HuH-7 (cell line): ENCODE results near the gene TLK2.
A peak's percentile ranks its signal among the peaks of the same experiment; 100 is the strongest.
"Not testable (repeated sequence)": the region's sequence is repeated elsewhere in the genome, so short reads cannot be mapped to it uniquely, and the experiment has no call there.

Source experiments
- DNase-seq: peaks from one replicate; pipeline ENCODE4 v3.0.0; 2011; ENCODE audit warnings: low spot score

TLK2 gene

DNA sequence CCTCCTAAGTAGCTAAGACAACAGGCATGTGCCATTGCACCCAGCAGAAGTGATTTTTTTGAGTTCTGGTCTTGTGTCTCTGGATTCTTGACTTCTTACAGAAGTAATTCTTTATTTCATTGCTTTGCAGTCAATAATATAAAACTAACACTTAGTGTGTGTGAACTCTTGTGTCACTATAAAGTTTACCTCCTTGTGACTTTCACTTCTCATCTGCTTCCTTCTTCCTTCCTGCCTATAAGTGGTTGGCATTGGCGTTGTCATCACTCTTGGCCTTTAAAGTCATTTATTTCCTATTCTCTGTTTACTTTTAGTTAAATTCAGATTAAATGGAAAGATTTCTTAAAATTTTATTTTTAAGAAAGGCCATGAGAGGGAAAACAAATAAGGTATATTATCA, 12.4 kb downstream of the TLK2 start:
- not testable (repeated sequence) for DNase-seq

DNA sequence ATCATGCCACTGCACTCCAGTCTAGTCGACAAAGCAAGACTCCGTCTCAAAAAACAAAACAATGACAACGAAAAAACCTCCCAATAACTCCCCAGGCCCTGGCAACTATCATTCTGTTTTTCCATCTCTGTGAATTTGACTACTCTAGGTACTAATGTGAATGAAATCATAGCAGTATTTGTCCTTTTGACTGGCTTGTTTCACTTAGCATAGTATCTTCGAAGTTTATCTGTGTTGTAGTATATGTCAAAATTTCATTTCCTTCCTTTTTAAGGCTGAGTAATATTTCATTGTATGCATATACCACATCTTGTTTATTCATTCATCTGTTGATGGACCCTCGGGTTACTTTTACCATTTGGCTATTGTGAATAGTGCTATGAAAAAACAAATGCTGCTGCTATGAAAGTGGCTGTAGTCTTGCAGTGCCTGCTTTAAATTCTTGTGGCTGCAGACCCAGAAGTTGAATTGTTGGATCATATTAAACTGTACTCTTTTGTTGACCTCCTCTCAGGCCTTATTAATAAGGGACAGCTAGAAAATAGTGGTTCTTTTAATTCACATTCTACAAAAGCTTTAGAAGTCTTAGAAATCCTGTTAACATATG, 14.5 kb downstream of the TLK2 start:
- not testable (repeated sequence) for DNase-seq

DNA sequence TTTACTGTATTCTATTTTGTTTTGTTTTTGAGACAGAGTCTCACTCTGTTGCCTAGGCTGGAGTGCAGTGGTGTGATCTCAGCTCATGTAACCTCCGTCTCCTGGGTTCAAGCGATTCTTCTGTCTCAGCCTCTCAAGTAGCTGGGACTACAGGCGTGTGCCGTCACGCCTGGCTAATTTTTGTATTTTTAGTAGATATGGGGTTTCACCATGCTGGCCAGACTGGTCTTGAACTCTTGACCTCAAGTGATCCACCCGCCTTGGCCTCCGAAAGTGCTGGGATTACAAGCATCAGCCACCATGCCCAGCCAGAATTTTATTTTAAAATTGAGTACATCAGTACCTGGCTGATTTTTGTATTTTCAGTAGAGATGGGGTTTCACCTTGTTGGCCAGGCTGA, 15.4 kb downstream of the TLK2 start:
- DNase-seq = not testable (repeated sequence)

DNA sequence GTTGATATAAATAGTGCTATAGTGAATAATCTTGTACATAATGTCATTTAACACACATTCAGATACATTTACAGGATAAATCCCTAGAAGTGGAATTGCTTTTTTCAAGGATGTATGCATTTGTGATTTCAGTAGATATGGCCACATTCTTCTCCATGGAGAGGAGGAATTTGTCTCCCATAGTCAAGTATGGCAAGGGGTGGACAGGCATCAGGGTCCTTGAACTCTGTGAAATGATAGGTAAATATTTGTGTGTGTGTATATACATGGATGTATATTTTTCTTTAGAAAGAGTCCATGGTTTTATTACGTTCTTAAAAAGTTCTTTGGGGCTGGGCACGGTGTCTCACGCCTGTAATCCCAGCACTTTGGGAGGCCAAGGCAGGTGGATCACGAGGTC, 17.7 kb downstream of the TLK2 start:
- not testable (repeated sequence) for DNase-seq

DNA sequence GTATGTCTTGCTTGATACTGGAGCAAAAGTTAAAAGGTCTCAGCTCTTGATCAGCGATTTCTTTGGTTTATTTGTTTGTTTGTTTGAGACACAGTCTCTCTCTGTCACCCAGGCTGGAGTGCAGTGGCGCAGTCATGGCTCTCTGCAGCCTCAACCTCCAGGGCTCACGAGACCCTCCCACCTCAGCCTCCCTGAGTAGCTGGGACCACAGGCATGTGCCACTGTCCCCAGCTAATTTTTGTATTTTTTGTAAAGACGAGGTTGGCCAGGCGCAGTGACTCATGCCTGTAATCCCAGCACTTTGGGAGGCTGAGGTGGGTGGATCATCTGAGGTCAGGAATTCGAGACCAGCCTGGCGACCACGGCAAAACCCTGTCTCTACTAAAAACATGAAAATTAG, 20.2 kb downstream of the TLK2 start:
- DNase-seq = not testable (repeated sequence)

DNA sequence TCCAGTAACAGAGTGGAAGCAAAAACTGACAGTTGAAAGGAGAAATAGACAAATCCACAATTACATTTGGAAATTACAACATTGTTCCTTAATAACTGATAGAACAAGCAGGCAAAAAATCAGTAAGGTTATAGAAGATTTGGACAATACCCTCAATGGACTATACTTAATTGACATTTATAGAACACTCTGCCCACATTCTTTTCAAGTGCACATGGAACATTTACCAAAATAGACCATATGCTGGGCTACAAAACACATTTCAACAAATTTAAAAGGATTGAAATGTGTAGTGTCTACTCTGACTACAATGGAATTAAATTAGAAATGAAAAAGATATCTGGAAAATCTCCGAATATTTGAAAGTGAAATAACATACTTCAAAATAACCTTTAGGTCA, 21.8 kb downstream of the TLK2 start:
- DNase-seq = not testable (repeated sequence)

DNA sequence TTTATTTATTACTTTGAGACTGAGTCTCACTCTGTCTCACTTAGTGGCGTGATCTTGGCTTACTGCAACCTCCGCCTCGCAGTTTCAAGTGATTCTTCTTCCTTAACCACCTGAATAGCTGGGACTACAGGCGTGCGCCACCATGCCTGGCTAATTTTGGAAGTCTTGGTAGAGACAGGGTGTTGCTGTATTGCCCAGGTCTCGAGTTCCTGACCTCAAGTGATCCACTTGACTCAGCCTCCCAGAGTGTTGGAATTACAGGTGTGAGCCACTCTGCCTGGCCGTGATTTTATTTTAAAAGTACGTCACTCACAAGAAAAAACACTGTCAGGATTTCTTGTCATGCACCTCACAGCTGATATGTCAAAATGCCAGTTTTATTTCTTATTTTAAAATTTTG, 26.2 kb downstream of the TLK2 start:
- not testable (repeated sequence) for DNase-seq

DNA sequence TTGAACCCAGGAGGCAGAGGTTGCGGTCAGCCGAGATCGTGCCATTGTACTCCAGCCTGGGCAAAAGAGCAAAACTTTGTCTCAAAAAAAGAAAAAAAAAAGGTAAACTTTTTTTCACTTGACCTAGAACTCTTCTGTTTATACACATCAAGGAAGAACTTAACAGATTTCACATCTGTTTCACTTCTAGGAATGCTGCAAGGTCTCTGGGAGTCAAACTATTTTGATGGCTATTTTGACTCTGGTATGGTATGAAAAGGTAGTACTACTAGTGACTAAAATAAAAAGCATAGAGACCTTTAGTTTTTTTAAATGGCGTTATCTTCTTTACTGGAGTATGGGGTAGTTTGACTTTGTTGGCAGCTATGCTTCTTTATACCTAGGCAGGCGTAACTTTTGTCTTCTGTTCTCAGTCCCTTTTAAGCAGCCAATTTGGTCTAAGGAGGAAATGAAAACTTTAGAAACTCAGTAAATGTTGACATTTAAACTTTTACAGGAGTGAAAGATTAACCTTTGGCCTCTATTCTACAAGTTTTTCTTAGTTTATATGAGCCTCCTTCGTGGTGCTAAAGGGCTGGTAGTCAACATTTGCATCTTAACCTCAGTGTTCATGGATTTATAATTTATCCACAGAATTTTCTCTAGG, 28.7 kb downstream of the TLK2 start:
- DNase-seq = peak; percentile 2

DNA sequence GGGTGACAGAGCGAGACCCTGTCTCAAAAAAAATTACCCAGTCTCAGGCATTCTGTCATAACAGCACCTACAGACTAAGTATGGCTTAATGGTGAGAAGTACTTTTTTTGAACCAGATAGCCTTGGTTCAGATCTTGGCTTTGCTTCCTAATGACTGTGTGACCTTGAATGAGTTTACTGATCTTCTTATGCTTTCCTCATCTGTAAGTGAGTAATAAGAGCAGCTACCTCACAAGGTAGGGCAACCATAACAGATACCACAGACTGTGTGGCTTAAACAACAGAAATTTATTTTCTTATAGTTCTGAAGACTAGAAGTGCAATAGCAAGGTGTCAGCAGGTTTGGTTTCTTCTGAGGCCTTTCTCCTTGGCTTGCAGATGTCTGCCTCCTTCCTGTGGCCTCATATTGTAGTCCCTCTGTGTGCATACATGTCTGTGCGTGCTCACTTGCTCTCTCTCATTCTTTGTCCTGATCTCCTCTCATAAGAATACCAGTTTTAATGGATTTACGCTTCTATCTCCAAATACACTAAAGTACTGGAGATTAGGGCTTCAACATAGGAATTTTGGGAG, 31.7 kb downstream of the TLK2 start:
- not testable (repeated sequence) for DNase-seq

DNA sequence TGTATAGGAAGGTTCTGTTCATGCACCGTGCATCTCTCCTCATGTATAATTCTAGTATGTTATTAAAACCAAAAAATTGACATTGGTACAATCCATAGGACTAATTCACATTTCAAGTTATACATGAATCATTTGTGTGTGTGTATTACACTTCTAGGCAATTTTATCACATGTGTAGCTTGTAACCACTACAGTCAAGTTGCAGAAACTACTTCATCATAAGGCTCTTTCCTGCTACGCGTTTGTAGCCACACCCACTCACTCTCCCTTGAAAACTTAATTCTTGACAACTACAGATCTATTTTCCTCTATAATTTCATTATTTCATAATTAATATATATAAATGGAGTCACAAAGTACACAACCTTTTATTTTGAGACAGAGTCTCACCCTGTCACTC, 32.4 kb downstream of the TLK2 start:
- DNase-seq = not testable (repeated sequence)

DNA sequence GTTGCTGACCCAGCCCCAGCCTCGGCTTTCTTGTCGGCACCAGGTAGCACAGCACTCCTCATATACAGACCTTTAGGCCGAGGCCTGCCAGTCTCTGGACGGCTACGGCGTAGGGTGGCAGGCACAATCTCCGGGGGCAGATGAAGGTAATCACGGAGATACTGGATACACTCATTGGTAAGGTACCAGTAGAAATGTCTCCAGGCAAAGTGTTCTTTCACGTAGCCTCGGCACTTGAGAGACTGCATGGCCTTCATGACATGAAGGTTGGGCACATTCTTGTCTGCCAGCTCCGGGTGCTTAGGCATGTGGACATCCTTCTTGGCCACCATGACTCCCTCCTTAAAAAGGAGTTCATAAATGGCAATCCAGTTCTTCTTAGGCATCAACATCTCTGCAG, 37.8 kb downstream of the TLK2 start:
- not testable (repeated sequence) for DNase-seq

DNA sequence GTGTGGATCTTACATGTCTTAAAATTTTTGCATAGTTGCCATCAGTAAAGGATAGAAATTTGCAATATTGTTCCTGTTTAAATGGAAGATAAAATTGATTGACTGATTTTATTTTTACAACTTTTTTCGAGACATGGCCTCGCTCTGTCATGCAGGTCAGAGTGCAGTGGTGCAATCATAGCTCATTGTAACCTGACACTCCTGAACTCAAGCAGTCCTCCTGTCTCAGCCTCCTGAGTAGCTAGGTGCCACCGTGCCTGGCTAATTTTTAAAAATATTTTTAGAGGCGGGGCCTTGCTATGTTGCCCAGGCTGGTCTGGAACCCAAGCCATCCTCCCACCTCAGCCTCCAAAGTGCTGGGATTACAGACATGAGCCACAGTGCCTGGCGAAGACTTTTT, 42.7 kb downstream of the TLK2 start:
- DNase-seq = peak; percentile 14

DNA sequence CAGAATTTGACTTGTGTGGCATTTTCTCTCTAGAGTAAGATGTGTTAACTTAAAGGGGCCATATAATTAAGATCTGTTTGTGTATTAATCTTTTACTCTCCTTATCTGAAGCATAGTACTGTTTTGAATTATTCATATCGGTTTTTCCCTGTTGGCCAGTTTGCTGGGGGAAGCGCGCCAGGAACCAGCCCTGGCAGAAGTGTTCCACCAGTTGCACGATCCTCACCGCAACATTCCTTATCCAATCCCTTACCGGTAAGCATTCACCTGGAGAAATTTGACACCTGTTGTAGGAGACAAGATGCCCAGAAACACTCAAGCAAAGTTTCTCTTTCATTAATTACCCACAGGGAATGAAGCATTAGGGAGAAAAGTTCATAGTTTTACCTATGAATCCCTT, 45.5 kb downstream of the TLK2 start:
- not testable (repeated sequence) for DNase-seq

DNA sequence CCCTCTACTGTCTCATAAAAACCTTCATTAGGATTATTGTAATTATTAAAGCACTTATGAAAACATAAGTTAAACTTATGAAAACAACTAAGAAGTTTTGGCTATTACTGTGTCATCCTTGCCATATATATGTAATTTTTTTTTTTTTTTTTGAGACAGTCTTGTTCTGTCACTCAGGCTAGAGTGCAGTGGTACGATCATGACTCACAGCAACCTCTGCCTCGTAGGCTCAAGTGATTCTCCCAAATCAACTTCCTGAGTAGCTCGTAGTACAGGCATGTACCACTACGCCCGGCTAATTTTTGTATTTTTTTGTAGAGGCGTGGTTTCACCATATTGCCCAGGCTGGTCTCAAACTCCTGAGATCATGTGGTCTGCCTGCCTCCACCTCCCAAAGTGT, 46.7 kb downstream of the TLK2 start:
- not testable (repeated sequence) for DNase-seq

DNA sequence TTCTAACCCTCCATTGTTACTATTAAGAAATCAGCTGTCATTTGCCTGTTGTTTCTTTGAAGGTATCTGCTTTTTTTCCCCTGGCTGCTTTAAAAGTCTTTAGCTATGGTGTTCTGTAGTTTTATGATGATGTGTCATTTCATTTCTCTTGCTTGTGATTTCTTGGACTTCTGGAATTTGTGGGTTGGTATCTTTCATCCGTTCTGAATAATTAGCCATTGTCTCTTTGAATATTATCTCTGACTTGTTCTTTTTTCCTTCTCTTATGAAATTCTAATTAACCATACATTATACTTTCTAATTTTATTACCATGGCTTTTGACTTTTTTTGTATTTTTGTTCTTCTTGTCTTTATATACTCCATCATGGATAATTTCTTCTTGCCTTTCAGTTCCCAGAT, 52.3 kb downstream of the TLK2 start:
- DNase-seq = not testable (repeated sequence)

DNA sequence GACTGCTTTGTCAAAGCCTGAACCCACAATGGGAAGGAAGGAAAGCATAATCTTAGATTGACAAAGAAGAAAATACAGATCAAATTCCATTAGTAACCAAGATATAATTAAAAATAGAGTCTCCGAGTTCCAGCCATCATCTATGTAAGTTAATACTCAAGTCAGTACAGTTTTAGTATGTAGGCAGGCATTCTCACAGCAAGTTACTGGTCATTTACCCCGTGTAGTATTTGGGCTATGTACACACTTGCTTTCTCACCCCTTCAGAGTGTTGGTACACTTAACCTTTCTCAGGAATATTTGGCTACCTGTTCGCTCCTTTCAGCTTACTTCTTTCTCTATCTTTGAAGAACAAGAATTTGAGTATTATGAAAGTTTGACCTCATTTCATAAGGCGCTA, 57.9 kb downstream of the TLK2 start:
- DNase-seq = not testable (repeated sequence)

DNA sequence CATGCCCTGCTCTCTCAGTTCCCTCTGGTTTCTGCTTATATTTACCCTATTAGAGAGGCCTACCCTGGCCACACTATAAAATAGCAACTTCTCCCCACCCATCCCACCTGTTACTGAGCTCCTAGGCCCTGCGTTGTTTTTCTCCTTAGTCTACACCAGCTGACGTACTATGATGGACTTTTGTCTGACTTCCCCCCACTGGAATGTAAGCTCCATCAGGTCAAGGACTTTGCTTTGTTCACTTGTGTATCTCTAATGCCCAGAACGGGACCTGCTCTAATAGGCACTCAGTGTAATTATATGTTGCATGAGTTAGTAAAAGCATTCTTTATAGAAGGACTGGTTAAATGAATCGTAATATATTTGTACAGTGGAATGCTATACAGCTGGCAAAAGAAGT, 62.4 kb downstream of the TLK2 start:
- not testable (repeated sequence) for DNase-seq

DNA sequence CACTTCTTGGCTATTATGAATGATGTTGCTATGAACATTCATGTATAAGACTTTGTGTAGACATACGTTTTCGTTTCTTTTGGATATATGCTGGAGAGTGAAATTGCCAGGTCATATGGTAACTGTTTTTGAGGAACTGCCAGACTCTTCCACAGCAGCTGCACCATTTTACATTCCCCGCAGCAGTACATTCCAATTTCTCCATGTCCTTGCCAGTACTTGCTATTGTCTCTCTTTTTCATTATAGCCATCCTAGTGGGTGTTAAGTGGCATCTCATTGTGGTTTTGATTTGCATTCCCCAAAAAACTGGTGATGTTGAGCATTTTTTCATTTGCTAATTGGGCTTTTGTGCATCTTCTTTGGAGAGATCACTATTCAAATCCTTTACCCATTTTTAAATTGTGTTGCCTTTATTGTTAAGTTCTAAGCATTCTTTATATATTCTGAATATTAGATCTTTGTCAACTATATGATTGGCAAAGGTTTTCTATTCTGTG, 64.7 kb downstream of the TLK2 start:
- DNase-seq = not testable (repeated sequence)

DNA sequence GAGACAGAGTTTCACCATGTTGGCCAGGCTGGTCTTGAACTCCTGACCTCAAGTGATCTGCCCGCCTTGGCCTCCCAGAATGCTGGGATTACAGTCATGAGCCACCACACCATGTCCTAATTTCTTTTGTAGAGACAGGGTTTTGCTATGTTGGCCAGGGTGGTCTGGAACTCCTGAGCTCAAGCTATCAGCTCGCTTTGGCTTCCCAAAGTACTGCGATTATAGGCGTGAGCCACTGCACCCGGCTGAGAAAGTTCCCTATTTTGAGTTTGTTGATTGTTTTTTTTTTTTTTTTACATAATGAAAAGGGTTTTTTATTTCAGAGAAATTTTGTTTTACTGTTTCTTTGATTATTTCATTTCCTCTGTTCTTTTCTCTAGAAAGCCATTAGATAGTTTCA, 67.4 kb downstream of the TLK2 start:
- not testable (repeated sequence) for DNase-seq

DNA sequence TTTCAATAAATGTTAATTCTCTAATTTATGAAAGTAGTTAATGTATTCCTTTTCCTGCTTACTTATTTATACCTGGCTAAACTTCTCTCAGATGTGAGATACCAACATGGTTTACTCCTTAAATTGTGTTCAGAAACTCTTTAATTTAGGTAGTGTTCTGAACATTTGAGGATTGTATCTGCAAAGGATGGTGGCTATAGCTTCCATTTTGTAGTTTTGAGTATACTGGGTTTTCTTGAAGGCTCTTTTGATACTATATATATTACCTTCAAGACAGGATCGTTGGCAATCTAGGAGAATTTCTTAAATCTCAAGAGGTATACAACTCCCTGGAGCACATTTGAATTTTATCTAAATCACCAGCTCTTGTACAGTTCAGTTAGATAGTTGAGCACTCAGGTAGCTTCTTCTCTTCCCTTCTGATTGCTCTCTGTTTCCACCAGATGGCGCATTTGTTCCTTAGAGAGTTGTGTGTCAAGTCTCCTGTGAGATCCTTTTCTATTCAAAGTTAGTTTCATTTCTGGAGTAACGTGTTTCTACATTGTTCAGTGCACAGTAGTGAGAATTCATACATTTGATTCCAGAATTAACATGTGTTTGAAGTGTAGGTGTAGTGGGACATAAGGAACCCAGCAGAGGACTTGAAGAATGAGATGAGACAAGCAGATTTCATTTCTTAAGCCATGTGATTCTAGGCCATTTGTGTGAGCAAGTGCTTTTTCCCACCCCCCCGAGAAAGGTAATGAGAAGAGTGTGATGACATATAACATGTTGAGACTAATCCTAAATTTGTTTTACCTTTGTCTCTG, 74.4 kb downstream of the TLK2 start:
- DNase-seq = not testable (repeated sequence)

DNA sequence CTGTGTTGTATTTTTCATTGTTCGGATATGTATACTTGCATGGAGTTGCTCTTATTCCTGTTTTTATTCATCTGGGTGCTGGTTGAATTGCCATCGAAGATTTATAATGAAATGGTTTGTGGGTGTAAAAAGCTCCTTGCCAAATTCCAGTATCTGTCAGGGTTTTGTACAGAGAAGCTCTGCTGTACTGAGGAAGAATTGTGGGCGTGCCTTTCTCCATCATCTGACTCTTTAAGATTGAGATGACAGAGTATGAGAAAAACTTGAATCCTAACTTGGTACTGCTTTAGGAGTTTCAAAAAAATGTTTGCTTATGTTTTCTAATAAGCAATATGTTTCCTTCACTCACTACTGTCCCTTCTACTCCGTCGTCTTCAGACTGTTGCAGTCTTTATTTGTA, 78.9 kb downstream of the TLK2 start:
- not testable (repeated sequence) for DNase-seq

DNA sequence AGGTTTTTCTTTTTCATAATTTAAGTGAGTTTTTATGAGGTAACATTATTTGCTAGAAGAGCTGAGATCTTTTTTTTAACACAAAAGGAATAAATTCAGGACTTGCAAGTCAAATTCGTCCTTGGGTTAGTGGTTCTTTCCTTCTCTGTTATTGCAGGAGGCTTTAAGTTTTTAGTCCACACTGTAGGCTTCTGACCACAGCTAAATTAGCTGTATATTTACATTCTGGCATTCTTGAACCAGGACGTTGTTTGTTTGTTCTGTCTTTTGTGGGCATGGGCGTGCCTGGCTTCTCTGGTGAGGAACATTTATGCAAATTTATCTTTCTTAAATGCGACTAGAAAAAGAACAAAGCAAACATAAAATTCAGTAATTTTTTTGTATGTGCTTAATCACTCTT, 80.3 kb downstream of the TLK2 start:
- DNase-seq = not testable (repeated sequence)

DNA sequence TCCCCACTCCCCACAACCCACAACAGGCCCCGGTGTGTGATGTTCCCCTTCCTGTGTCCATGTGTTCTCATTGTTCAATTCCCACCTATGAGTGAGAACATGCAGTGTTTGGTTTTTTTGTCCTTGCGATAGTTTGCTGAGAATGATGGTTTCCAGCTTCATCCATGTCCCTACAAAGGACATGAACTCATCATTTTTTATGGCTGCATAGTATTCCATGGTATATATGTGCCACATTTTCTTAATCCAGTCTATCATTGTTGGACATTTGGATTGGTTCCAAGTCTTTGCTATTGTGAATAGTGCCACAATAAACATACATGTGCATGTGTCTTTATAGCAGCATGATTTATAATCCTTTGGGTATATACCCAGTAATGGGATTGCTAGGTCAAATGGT, 82.3 kb downstream of the TLK2 start:
- DNase-seq = not testable (repeated sequence)
